ENCODE data around the gene USP28.

- no peak for TF ChIP-seq CTCF (conservative IDR thresholded peaks at IDR 0.05 in 1 of 2, IDR thresholded peaks at IDR 0.05 in 1 of 2; ENCODE audit: low read depth in 1 of 2, low read length in 2 of 2)
- no peak for TF ChIP-seq EZH2 (IDR thresholded peaks at IDR 0.05; ENCODE audit: low read length, missing control alignments)
These were observed 18.2 kb downstream of the USP28 start for GRCh38 chr11:113856966-113857759.
